Activated T-helper 17 cell treated with anti-CD3 and anti-CD28 coated beads, Interleukin-2, amount 50 U/mL, for 72 hours (primary cell): Measurements from ENCODE around the gene MCF2. TPM values are rescaled to one million over a fixed set of nuclear protein-coding genes. Genes with fewer than 3 reads are reported as not detected.
A peak's percentile ranks its signal among the peaks of the same experiment; 100 is the strongest.

ENCODE experiments used
- ATAC-seq: fragments of 150-1000 bp; cut with Tn5 transposase; replicated peaks from 2 replicates; pipeline ENCODE4 v1.10.0; 2021; ENCODE audit warnings: mild to moderate bottlenecking, moderate library complexity
- H3K27ac Mint-ChIP-seq: one replicate; pipeline ENCODE4 v1.8.0; 2022; ENCODE audit warnings: mixed read lengths
- H3K27me3 Mint-ChIP-seq: one replicate; pipeline ENCODE4 v1.8.0; 2022; ENCODE audit warnings: mixed read lengths
- H3K36me3 Mint-ChIP-seq: one replicate; pipeline ENCODE4 v1.8.0; 2022; ENCODE audit warnings: low read depth, mild to moderate bottlenecking, mixed read lengths
- H3K4me1 Mint-ChIP-seq: one replicate; pipeline ENCODE4 v1.8.0; 2022; ENCODE audit warnings: mixed read lengths
- H3K4me3 Mint-ChIP-seq: one replicate; pipeline ENCODE4 v1.8.0; 2022; ENCODE audit warnings: mild to moderate bottlenecking, mixed read lengths
- H3K9me3 Mint-ChIP-seq: one replicate; pipeline ENCODE4 v1.8.0; 2022; ENCODE audit warnings: mixed read lengths
- total RNA-seq, 2 donors: library from RNA; stranded (reverse); gene quantifications; one replicate each; pipeline ENCODE4 v1.2.3, GENCODE V29; 2022

The MCF2 gene
- total RNA-seq = under 1 TPM; 0.34 to 0.84 TPM

GRCh38 chrX:139708067-139708466 is at the start of gene MCF2:
Gene MCF2 (minus strand): TSS chrX:139708167. CDS start chrX:139651744, 56,423 bp downstream.
- H3K4me1 Mint-ChIP-seq = no peaks in the 10 kb centered on the region
- no peaks in the 10 kb centered on the region for H3K36me3 Mint-ChIP-seq
- H3K9me3 Mint-ChIP-seq = no peaks in the 10 kb centered on the region
- H3K4me3 Mint-ChIP-seq = no peak within 1 kb of the TSS
- no peaks in the 10 kb centered on the region for H3K27me3 Mint-ChIP-seq
- no peak within 1 kb of the TSS for H3K27ac Mint-ChIP-seq
- no peak for ATAC-seq

- H3K9me3 Mint-ChIP-seq = no peaks in the 10 kb centered on the region
- H3K27ac Mint-ChIP-seq = no peak overlapping the region
- no peak overlapping the region for H3K4me3 Mint-ChIP-seq
- H3K4me1 Mint-ChIP-seq = no peaks in the 10 kb centered on the region
- ATAC-seq = no peak
- H3K27me3 Mint-ChIP-seq = no peaks in the 10 kb centered on the region
- peaks cover 78% of the 10 kb centered on the region for H3K36me3 Mint-ChIP-seq
Observed at GRCh38 chrX:139751053-139751452, 43.1 kb upstream of the MCF2 start.

- Mint-ChIP-seq H3K27me3 (no peaks in the 10 kb centered on the region), H3K36me3 (peaks cover 78% of the 10 kb centered on the region), H3K27ac (no peak overlapping the region), H3K4me1 (no peaks in the 10 kb centered on the region), H3K9me3 (no peaks in the 10 kb centered on the region), H3K4me3 (no peak overlapping the region)
- no peak for ATAC-seq
Observed at GRCh38 chrX:139750390-139750789, 42.4 kb upstream of the MCF2 start.

GRCh38 chrX:139739138-139739537 is 31.2 kb upstream of the MCF2 start:
- peaks cover 51% of the 10 kb centered on the region for H3K36me3 Mint-ChIP-seq
- no peaks in the 10 kb centered on the region for H3K4me1 Mint-ChIP-seq
- H3K9me3 Mint-ChIP-seq = no peaks in the 10 kb centered on the region
- H3K27me3 Mint-ChIP-seq = no peaks in the 10 kb centered on the region
- peak; percentile 95 for ATAC-seq
- H3K4me3 Mint-ChIP-seq = no peak overlapping the region
- peak overlapping the region; percentile 56 for H3K27ac Mint-ChIP-seq

GRCh38 chrX:139738581-139738980 is 30.6 kb upstream of the MCF2 start:
- H3K27me3 Mint-ChIP-seq = no peaks in the 10 kb centered on the region
- no peak overlapping the region for H3K4me3 Mint-ChIP-seq
- peak overlapping the region; percentile 56 for H3K27ac Mint-ChIP-seq
- no peaks in the 10 kb centered on the region for H3K9me3 Mint-ChIP-seq
- peak; percentile 44 for ATAC-seq
- no peaks in the 10 kb centered on the region for H3K4me1 Mint-ChIP-seq
- H3K36me3 Mint-ChIP-seq = peaks cover 49% of the 10 kb centered on the region

- Mint-ChIP-seq H3K36me3 (peaks cover 64% of the 10 kb centered on the region), H3K9me3 (no peaks in the 10 kb centered on the region), H3K4me1 (no peaks in the 10 kb centered on the region), H3K4me3 (no peak overlapping the region), H3K27ac (no peak overlapping the region), H3K27me3 (no peaks in the 10 kb centered on the region)
- ATAC-seq = no peak
Observed at GRCh38 chrX:139736151-139736550, 28.2 kb upstream of the MCF2 start.

- no peak overlapping the region for H3K4me3 Mint-ChIP-seq
- H3K9me3 Mint-ChIP-seq = no peaks in the 10 kb centered on the region
- no peak overlapping the region for H3K27ac Mint-ChIP-seq
- peaks cover 66% of the 10 kb centered on the region for H3K36me3 Mint-ChIP-seq
- no peaks in the 10 kb centered on the region for H3K4me1 Mint-ChIP-seq
- no peak for ATAC-seq
- H3K27me3 Mint-ChIP-seq = no peaks in the 10 kb centered on the region
Observed at GRCh38 chrX:139734996-139735395, 27.0 kb upstream of the MCF2 start.

- H3K36me3 Mint-ChIP-seq = peaks cover 30% of the 10 kb centered on the region
- ATAC-seq = peak; percentile 29
- H3K27me3 Mint-ChIP-seq = no peaks in the 10 kb centered on the region
- no peak overlapping the region for H3K27ac Mint-ChIP-seq
- no peaks in the 10 kb centered on the region for H3K9me3 Mint-ChIP-seq
- H3K4me3 Mint-ChIP-seq = no peak overlapping the region
- H3K4me1 Mint-ChIP-seq = no peaks in the 10 kb centered on the region
Observed at GRCh38 chrX:139725720-139726119, 17.8 kb upstream of the MCF2 start.

- Mint-ChIP-seq H3K27me3 (no peaks in the 10 kb centered on the region), H3K9me3 (peaks cover 3% of the 10 kb centered on the region), H3K27ac (no peak overlapping the region), H3K4me3 (no peak overlapping the region), H3K4me1 (no peaks in the 10 kb centered on the region), H3K36me3 (peaks cover 21% of the 10 kb centered on the region)
- no peak for ATAC-seq
Observed at GRCh38 chrX:139724626-139725025, 16.7 kb upstream of the MCF2 start.

GRCh38 chrX:139720979-139721378 is 13.0 kb upstream of the MCF2 start:
- no peaks in the 10 kb centered on the region for H3K27me3 Mint-ChIP-seq
- peaks cover 3% of the 10 kb centered on the region for H3K9me3 Mint-ChIP-seq
- ATAC-seq = no peak
- H3K27ac Mint-ChIP-seq = no peak overlapping the region
- no peaks in the 10 kb centered on the region for H3K4me1 Mint-ChIP-seq
- no peaks in the 10 kb centered on the region for H3K36me3 Mint-ChIP-seq
- H3K4me3 Mint-ChIP-seq = no peak overlapping the region

GRCh38 chrX:139720136-139720535 is 12.2 kb upstream of the MCF2 start:
- Mint-ChIP-seq H3K9me3 (peaks cover 3% of the 10 kb centered on the region), H3K27me3 (no peaks in the 10 kb centered on the region)

GRCh38 chrX:139702658-139703057 is 5.3 kb downstream of the MCF2 start:
- ATAC-seq = no peak
- Mint-ChIP-seq H3K27me3 (no peaks in the 10 kb centered on the region), H3K4me3 (no peak overlapping the region), H3K36me3 (no peaks in the 10 kb centered on the region), H3K4me1 (no peaks in the 10 kb centered on the region), H3K27ac (no peak overlapping the region), H3K9me3 (no peaks in the 10 kb centered on the region)

More at GRCh38 chrX:139720136-139720535, 12.2 kb upstream of the MCF2 start:
- Mint-ChIP-seq H3K27ac (no peak overlapping the region), H3K4me3 (no peak overlapping the region), H3K36me3 (no peaks in the 10 kb centered on the region), H3K4me1 (no peaks in the 10 kb centered on the region)
- no peak for ATAC-seq

GRCh38 chrX:139692908-139693307 is 15.1 kb downstream of the MCF2 start:
- no peaks in the 10 kb centered on the region for H3K4me1 Mint-ChIP-seq
- H3K27ac Mint-ChIP-seq = no peak overlapping the region
- peaks cover 12% of the 10 kb centered on the region for H3K27me3 Mint-ChIP-seq
- H3K9me3 Mint-ChIP-seq = no peaks in the 10 kb centered on the region
- no peaks in the 10 kb centered on the region for H3K36me3 Mint-ChIP-seq
- ATAC-seq = no peak
- no peak overlapping the region for H3K4me3 Mint-ChIP-seq

- H3K4me3 Mint-ChIP-seq = no peak overlapping the region
- no peaks in the 10 kb centered on the region for H3K36me3 Mint-ChIP-seq
- no peaks in the 10 kb centered on the region for H3K9me3 Mint-ChIP-seq
- peaks cover 12% of the 10 kb centered on the region for H3K27me3 Mint-ChIP-seq
- ATAC-seq = no peak
- H3K4me1 Mint-ChIP-seq = no peaks in the 10 kb centered on the region
- no peak overlapping the region for H3K27ac Mint-ChIP-seq
Observed at GRCh38 chrX:139692506-139692849, 15.5 kb downstream of the MCF2 start.

- H3K4me3 Mint-ChIP-seq = no peak overlapping the region
- H3K27me3 Mint-ChIP-seq = peaks cover 12% of the 10 kb centered on the region
- no peak overlapping the region for H3K27ac Mint-ChIP-seq
- ATAC-seq = no peak
- no peaks in the 10 kb centered on the region for H3K4me1 Mint-ChIP-seq
- no peaks in the 10 kb centered on the region for H3K9me3 Mint-ChIP-seq
- no peaks in the 10 kb centered on the region for H3K36me3 Mint-ChIP-seq
Observed at GRCh38 chrX:139691843-139692505, 16.0 kb downstream of the MCF2 start.

- Mint-ChIP-seq H3K4me1 (no peaks in the 10 kb centered on the region), H3K27me3 (peaks cover 12% of the 10 kb centered on the region), H3K9me3 (no peaks in the 10 kb centered on the region), H3K36me3 (no peaks in the 10 kb centered on the region), H3K4me3 (no peak overlapping the region), H3K27ac (no peak overlapping the region)
- no peak for ATAC-seq
Observed at GRCh38 chrX:139691493-139691842, 16.5 kb downstream of the MCF2 start.
